GM12872 (cell line): ENCODE results near the gene SH3RF1.

Source experiments
- CTCF ChIP-seq: IDR thresholded peaks from 3 replicates; pipeline ENCODE4 v1.5.1; 2011; ENCODE audit warnings: low read depth, mild to moderate bottlenecking, low read length, moderate library complexity; ENCODE audit not compliant: insufficient read depth

The SH3RF1 gene

DNA sequence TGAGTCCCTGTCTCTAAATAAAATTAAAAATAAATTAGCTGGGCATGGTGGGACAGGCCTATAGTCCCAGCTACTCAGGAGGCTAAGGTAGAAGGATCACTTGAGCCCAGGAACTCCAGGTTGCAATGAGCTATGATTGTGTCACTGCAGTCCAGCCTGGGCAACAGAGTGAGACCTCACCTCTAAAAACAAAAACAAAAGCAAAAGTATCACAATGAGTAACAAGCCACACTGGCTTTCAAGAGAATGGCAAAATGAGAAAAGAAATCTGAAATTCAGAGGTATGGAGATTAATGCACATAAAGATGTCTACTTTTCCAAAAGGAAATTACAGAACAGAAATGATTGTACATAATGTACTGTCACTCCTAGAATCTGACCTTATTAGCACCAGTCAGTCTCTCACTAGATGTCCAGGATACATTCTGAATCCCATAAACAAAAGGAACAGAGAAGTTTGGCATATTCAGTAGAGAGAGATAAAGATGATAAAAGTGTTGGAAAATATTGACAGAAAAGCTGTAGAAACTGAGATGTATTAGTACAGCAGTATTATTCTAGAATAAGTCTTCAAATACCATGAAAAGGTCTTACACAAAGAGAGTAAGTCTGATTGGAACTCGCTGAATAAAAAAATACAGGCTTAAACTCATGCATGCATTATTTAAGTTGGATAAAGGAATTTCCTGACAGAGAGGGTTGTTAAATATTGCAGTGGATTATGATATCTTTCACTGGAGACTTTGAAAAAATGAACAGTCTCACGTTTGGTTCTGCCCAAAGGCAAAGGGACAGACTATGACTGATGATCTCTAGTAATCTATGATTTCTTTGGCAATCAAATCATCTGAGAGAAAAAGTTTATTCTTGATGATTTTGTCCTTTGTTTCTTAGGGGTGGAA, 102.5 kb downstream of the SH3RF1 start:
- TF ChIP-seq CTCF = no peak

GRCh38 chr4:169164669-169165415, 105.9 kb downstream of the SH3RF1 start:
- no peak for TF ChIP-seq CTCF

GRCh38 chr4:169163947-169164668, 106.6 kb downstream of the SH3RF1 start:
- TF ChIP-seq CTCF = no peak

GRCh38 chr4:169163495-169163894, 107.3 kb downstream of the SH3RF1 start:
- TF ChIP-seq CTCF = no peak

DNA sequence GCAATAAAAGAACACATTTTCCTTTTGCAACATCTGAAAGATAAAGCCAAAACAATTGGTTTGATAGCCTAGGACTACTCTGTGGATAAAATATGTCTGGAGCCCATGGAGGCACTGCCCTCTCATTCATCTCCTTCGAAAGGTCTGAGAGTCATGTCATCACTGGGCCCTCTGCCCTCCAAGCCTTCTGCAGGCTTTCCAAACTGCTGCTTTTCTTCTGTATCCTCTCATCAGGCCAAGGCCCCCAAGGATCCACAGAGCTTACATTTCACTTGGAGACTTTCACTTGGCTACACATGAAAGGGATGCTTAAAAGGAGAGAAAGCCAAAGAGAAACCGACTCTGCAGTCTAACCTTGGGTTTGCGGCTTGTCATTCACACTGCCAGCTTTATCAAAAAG, 109.9 kb downstream of the SH3RF1 start:
- TF ChIP-seq CTCF = no peak

DNA sequence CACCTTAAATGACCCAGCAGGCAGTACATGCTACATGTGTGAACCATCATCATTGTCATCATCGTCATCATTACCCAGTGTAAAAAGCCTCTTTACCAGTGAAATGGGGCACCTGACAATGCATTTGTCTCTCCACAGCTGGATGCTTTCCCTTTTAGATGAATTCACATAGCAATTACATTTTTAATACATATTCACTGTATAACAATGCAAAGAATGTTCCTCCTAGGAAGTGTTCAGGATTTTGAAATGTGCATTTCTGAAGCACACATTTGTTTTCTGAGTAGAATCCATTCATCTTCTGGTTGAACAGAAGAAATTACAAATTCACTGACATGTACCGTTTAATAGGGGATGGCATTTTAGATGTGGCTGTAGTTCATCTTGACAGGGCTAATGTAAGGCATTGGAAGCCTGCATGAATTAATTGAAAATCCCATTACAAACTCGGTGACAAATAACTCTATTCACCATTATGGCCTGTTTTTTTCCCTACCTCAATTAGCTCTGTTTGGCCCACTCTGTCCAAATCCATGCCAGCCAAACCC, 111.1 kb downstream of the SH3RF1 start:
- TF ChIP-seq CTCF = no peak

DNA sequence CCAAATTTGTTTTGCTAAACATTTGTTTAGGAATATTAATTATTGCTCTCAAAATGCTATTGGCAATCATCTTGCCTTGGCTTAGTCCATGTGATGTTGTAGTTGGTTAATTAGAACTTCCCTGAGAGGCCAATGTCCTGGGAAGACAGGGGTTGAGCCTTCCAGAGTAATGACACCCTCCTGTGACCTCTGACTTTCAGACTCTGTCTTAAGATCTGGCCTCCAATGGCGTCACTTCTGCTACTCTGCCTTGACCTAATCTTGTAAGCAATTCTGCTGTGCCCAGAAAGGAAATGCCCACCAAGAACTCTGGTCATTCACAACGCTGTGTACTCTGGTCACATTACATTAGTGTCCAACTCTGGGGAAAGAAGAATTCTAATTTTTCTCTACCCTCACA, 111.9 kb downstream of the SH3RF1 start:
- TF ChIP-seq CTCF = no peak
